ENCODE data around the gene SCN2A. TPM values are rescaled to one million over a fixed set of nuclear protein-coding genes. Genes with fewer than 3 reads are reported as not detected.

The SCN2A gene
- total RNA-seq, 1 experiment from 2014 or later: 0.24 TPM

- H4K8ac ChIP-seq (replicated peaks; ENCODE audit: insufficient read length, low read depth, low read length): no peak overlapping the region
- H2BK5ac ChIP-seq (ENCODE audit: insufficient read length, low read length): no peak overlapping the region
- H2BK15ac ChIP-seq (ENCODE audit: low read depth, low read length): no peak overlapping the region
- H3K27ac ChIP-seq (ENCODE audit: insufficient read length, low read depth, low read length): no peak overlapping the region
- H3K4me1 ChIP-seq (ENCODE audit: insufficient read depth, low read length): no peaks in the 10 kb centered on the region
- no peak overlapping the region for H4K5ac ChIP-seq (ENCODE audit: insufficient read length, low read depth, low read length)
- H3K4me2 ChIP-seq (ENCODE audit: insufficient read depth, insufficient read length, low read length): no peak overlapping the region
- H2AK5ac ChIP-seq (ENCODE audit: insufficient read length, low read length): no peak overlapping the region
- no peak for TF ChIP-seq CTCF (conservative IDR thresholded peaks at IDR 0.05)
- no peaks in the 10 kb centered on the region for H4K20me1 ChIP-seq (ENCODE audit: control insufficient read depth, insufficient read depth, insufficient read length)
- no peak overlapping the region for H2AFZ ChIP-seq (ENCODE audit: low read length)
- WGBS (ENCODE audit: extremely low coverage, insufficient read length, low lambda C conversion rate): no CpG with 5 or more reads among the region's 2 CpGs
- H3T11ph ChIP-seq (ENCODE audit: low read length): no peak overlapping the region
- H3K23ac ChIP-seq (ENCODE audit: insufficient read length, low read depth, low read length): no peak overlapping the region
- no peak overlapping the region for H3K18ac ChIP-seq (ENCODE audit: insufficient read length, low read depth, low read length)
- Mint-ChIP-seq H3K27ac (no peak overlapping the region), H3K9me3 (no peaks in the 10 kb centered on the region), H3K4me1 (no peaks in the 10 kb centered on the region), H3K27me3 (ENCODE audit: low read depth) (no peaks in the 10 kb centered on the region), H3K36me3 (ENCODE audit: insufficient read depth in 1 of 3, low read depth in 3 of 3) (no peaks in the 10 kb centered on the region), H3K4me3 (no peak overlapping the region)
- DNase-seq: no peak
- H3K4ac ChIP-seq (ENCODE audit: low read depth, low read length): no peak overlapping the region
- H3K14ac ChIP-seq (ENCODE audit: insufficient read depth, low read length): no peak overlapping the region
- no peaks in the 10 kb centered on the region for H3K79me2 ChIP-seq (ENCODE audit: insufficient read depth, low read length)
- H3K9me3 ChIP-seq (ENCODE audit: control insufficient read depth, low read depth, low read length): no peaks in the 10 kb centered on the region
- H3K27me3 ChIP-seq (ENCODE audit: insufficient read depth, low read length): no peaks in the 10 kb centered on the region
- H2BK120ac ChIP-seq (ENCODE audit: low read depth, low read length, poor library complexity, severe bottlenecking): no peak overlapping the region
- H2BK12ac ChIP-seq (ENCODE audit: insufficient read length, low read depth, low read length): no peak overlapping the region
- H3K23me2 ChIP-seq (ENCODE audit: insufficient read length, low read depth, low read length, poor library complexity, severe bottlenecking): no peaks in the 10 kb centered on the region
- H3K9ac ChIP-seq (ENCODE audit: extremely low read depth, insufficient read length, low read length): no peak overlapping the region
- H4K91ac ChIP-seq (ENCODE audit: insufficient read length, low read depth, low read length): no peak overlapping the region
- H3K56ac ChIP-seq (ENCODE audit: insufficient read length, low read depth, low read length): no peak overlapping the region
- H3K79me1 ChIP-seq (ENCODE audit: insufficient read depth, low read depth, low read length, poor library complexity, severe bottlenecking): no peaks in the 10 kb centered on the region
- no peak overlapping the region for H2BK20ac ChIP-seq (ENCODE audit: low read depth, low read length, poor library complexity, severe bottlenecking)
Observed at GRCh38 chr2:165349181-165349580, 110.0 kb downstream of the SCN2A start.

Data from H9 (cell line).